ENCODE results near the gene SYNDIG1.

DNA sequence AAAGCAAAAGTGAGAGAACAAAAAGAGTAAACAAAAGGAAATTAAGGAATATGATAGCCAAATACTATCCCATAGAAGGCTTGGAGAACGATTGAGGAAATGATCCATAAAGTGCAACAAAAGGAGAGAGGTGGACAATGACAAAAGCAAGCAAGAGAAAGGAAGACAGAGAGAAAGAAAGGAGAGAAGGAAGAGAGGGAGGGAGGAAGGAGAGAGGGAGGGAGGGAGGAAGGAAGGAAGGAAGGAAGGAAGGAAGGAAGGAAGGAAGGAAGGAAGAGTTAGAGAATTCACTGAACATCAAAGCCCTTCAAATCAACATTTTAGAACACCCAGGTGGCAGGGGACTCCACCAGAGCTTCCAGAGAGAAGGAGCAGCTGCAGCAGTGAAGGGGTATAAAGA lies 185.0 kb downstream of the SYNDIG1 start:
- no peak for TF ChIP-seq EZH2 (IDR thresholded peaks at IDR 0.05; ENCODE audit: low read length, unreplicated experiment)
- TF ChIP-seq, protein P1, sequence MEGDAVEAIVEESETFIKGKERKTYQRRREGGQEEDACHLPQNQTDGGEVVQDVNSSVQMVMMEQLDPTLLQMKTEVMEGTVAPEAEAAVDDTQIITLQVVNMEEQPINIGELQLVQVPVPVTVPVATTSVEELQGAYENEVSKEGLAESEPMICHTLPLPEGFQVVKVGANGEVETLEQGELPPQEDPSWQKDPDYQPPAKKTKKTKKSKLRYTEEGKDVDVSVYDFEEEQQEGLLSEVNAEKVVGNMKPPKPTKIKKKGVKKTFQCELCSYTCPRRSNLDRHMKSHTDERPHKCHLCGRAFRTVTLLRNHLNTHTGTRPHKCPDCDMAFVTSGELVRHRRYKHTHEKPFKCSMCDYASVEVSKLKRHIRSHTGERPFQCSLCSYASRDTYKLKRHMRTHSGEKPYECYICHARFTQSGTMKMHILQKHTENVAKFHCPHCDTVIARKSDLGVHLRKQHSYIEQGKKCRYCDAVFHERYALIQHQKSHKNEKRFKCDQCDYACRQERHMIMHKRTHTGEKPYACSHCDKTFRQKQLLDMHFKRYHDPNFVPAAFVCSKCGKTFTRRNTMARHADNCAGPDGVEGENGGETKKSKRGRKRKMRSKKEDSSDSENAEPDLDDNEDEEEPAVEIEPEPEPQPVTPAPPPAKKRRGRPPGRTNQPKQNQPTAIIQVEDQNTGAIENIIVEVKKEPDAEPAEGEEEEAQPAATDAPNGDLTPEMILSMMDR (conservative IDR thresholded peaks at IDR 0.05; ENCODE audit: low read depth, low read length), result no peak

Data from PC-3 (cell line).